OCI-LY7 (cell line): ENCODE results near the gene IGSF23. TPM values are rescaled to one million over a fixed set of nuclear protein-coding genes. Genes with fewer than 3 reads are reported as not detected.
"Not testable (repeated sequence)": the region's sequence is repeated elsewhere in the genome, so short reads cannot be mapped to it uniquely, and the experiment has no call there.

Source experiments
- BruUV-seq: library from RNA; stranded (reverse); fragments of 400-500 nt; replicated peaks from 2 replicates; lab custom pipeline; 2021; lab: Mats Ljungman, UMichigan
- CTCF ChIA-PET: fragments of 300-600 bp; sonication (Branson Sonifier 250); formaldehyde crosslinking; loops from one replicate; lab custom pipeline; 2022; ENCODE audit warnings: antibody characterized with exemption; ENCODE audit not compliant: unreplicated experiment; lab: Charles Lee
- POLR2A ChIA-PET: fragments of 300-600 bp; sonication (Branson Sonifier 250); formaldehyde crosslinking; loops from one replicate; lab custom pipeline; 2022; ENCODE audit warnings: antibody characterized with exemption; lab: Charles Lee
- DNase-seq: peaks from one replicate; pipeline ENCODE4 v3.0.0-alpha.2; 2015; ENCODE audit warnings: low spot score
- H2AFZ ChIP-seq: fragments of 200-600 bp; sonication (generic), shearing (Covaris generic); 2 replicates; pipeline ENCODE4 v1.6.1; 2014; ENCODE audit warnings: mild to moderate bottlenecking, antibody characterized with exemption, low read length, moderate library complexity
- H3K27ac ChIP-seq: fragments of 200-600 bp; sonication (generic); 2 replicates; pipeline ENCODE4 v1.5.1; 2014; ENCODE audit warnings: mixed run types, low read depth, mild to moderate bottlenecking, moderate library complexity, low read length, inconsistent platforms; ENCODE audit not compliant: poor library complexity, severe bottlenecking
- H3K36me3 ChIP-seq: fragments of 200-600 bp; sonication (generic); 2 replicates; pipeline ENCODE4 v1.6.1; 2014; ENCODE audit warnings: mild to moderate bottlenecking, antibody characterized with exemption, low read length, moderate library complexity, mixed read lengths; ENCODE audit not compliant: insufficient read depth
- H3K4me1 ChIP-seq: fragments of 200-600 bp; sonication (generic); 2 replicates; pipeline ENCODE4 v1.5.1; 2014; ENCODE audit warnings: mild to moderate bottlenecking, low read length; ENCODE audit not compliant: insufficient read depth, poor library complexity, severe bottlenecking
- H3K4me2 ChIP-seq: fragments of 200-600 bp; sonication (generic); 2 replicates; pipeline ENCODE4 v1.6.1; 2014; ENCODE audit warnings: mild to moderate bottlenecking, low read length
- H3K4me3 ChIP-seq: fragments of 200-600 bp; sonication (generic); 2 replicates; pipeline ENCODE4 v1.5.1; 2014; ENCODE audit warnings: mild to moderate bottlenecking, low read depth, low read length; ENCODE audit not compliant: poor library complexity, severe bottlenecking
- H3K79me2 ChIP-seq: fragments of 200-600 bp; sonication (generic); 2 replicates; pipeline ENCODE4 v1.6.1; 2016; ENCODE audit warnings: low read depth, mild to moderate bottlenecking, low read length, moderate library complexity, mixed read lengths; ENCODE audit not compliant: insufficient read depth
- H3K9me2 ChIP-seq: fragments of 200-600 bp; sonication (generic); 2 replicates; pipeline ENCODE4 v1.6.1; 2016; ENCODE audit warnings: mild to moderate bottlenecking, low read length, mixed read lengths; ENCODE audit not compliant: insufficient read depth
- H3K9me3 ChIP-seq: fragments of 200-600 bp; sonication (generic); 2 replicates; pipeline ENCODE4 v1.6.1; 2014; ENCODE audit warnings: mild to moderate bottlenecking, mixed run types, low read length, mixed read lengths
- H4K20me1 ChIP-seq: fragments of 200-600 bp; sonication (generic); 2 replicates; pipeline ENCODE4 v1.6.1; 2014; ENCODE audit warnings: mild to moderate bottlenecking, antibody characterized with exemption, low read length, moderate library complexity, mixed read lengths; ENCODE audit not compliant: insufficient read depth
- CTCF ChIP-seq: fragments of 200-600 bp; sonication (generic); conservative IDR thresholded peaks from 2 replicates; pipeline ENCODE4 v1.5.1; 2014; ENCODE audit warnings: mild to moderate bottlenecking, antibody characterized with exemption, low read length, moderate library complexity, mixed read lengths
- EZH2phosphoT487 ChIP-seq: fragments of 200-600 bp; sonication (generic); IDR thresholded peaks from 2 replicates; pipeline ENCODE4 v1.6.1; 2018; ENCODE audit warnings: low read depth, borderline replicate concordance, mild to moderate bottlenecking, mixed run types, antibody characterized with exemption, low read length, moderate library complexity, mixed read lengths
- intact Hi-C: fragments of 100-400 bp; cut with micrococcal nuclease; formaldehyde crosslinking; loops from one replicate; pipeline ENCODE4 v1.10.0; 2022; ENCODE audit not compliant: unreplicated experiment
- total RNA-seq, 2 experiments: library from RNA; depleted of rRNA in 1 of 2; stranded (reverse); fragments of >200 nt in 1 of 2; shearing (Covaris generic) in 1 of 2; gene quantifications; 2 replicates each; pipeline ENCODE4 v1.2.3, GENCODE V29; 2014 to 2022

The IGSF23 gene
- total RNA-seq, 2 experiments from 2014 or later = not detected

GRCh38 chr19:44609219-44609618 lies 4.1 kb upstream of the IGSF23 start:
- TF ChIP-seq CTCF (no peak), EZH2phosphoT487 (no peak)
- intact Hi-C loops = no loop called here
- ChIA-PET POLR2A (no interaction called here), CTCF (no interaction called here)
- no peaks in the 10 kb centered on the region for H4K20me1 ChIP-seq
- H3K4me2 ChIP-seq = no peak overlapping the region
- no TSS peak for BruUV-seq
- no peaks in the 10 kb centered on the region for H3K79me2 ChIP-seq
- DNase-seq = no peak
- H2AFZ ChIP-seq = no peak overlapping the region
- no peaks in the 10 kb centered on the region for H3K9me2 ChIP-seq
- H3K4me3 ChIP-seq = no peak overlapping the region
- H3K27ac ChIP-seq = no peak overlapping the region
- no peaks in the 10 kb centered on the region for H3K36me3 ChIP-seq
- no peaks in the 10 kb centered on the region for H3K4me1 ChIP-seq
- H3K9me3 ChIP-seq = no peaks in the 10 kb centered on the region

GRCh38 chr19:44610497-44610896 lies 2.9 kb upstream of the IGSF23 start:
- DNase-seq, H2AFZ ChIP-seq, H3K36me3 ChIP-seq, H3K4me1 ChIP-seq, H3K27ac ChIP-seq, H3K79me2 ChIP-seq, CTCF ChIA-PET, H3K4me3 ChIP-seq, H3K9me3 ChIP-seq, H4K20me1 ChIP-seq, H3K4me2 ChIP-seq, intact Hi-C loops, H3K9me2 ChIP-seq, BruUV-seq: not testable (repeated sequence)
- POLR2A ChIA-PET = interaction anchor here (0.5 to 0.6 kb wide), 2 partner anchors 231 to 433 kb away, joined by 3 to 4 read pairs; no protein-coding TSS in a partner anchor

GRCh38 chr19:44611812-44612295 lies 1.5 kb upstream of the IGSF23 start:
- Histone ChIP-seq H3K9me2 (no peaks in the 10 kb centered on the region), H3K4me3 (no peak overlapping the region), H3K36me3 (no peaks in the 10 kb centered on the region), H3K79me2 (no peaks in the 10 kb centered on the region), H4K20me1 (no peaks in the 10 kb centered on the region), H3K4me2 (no peak overlapping the region), H2AFZ (no peak overlapping the region), H3K4me1 (no peaks in the 10 kb centered on the region), H3K9me3 (no peaks in the 10 kb centered on the region), H3K27ac (no peak overlapping the region)
- POLR2A ChIA-PET = no interaction called here
- no peak for DNase-seq
- BruUV-seq = no TSS peak
- intact Hi-C loops = no loop called here
- CTCF ChIA-PET = no interaction called here
- TF ChIP-seq CTCF = no peak
- TF ChIP-seq EZH2phosphoT487 = no peak
